ENCODE data around the gene TBCE. TPM values are rescaled to one million over a fixed set of nuclear protein-coding genes. Genes with fewer than 3 reads are reported as not detected.

Gene TBCE
- total and polyA plus RNA-seq, 9 of the 15 experiments (the other 6 are each of a cell fraction or from before 2014, with no cell fraction given), result 52.6 to 92.1 (median 82.1) TPM

GRCh38 chr1:235326719-235327558 lies 40.3 kb upstream of the TBCE start (continued):
- TF ChIP-seq, protein P1, sequence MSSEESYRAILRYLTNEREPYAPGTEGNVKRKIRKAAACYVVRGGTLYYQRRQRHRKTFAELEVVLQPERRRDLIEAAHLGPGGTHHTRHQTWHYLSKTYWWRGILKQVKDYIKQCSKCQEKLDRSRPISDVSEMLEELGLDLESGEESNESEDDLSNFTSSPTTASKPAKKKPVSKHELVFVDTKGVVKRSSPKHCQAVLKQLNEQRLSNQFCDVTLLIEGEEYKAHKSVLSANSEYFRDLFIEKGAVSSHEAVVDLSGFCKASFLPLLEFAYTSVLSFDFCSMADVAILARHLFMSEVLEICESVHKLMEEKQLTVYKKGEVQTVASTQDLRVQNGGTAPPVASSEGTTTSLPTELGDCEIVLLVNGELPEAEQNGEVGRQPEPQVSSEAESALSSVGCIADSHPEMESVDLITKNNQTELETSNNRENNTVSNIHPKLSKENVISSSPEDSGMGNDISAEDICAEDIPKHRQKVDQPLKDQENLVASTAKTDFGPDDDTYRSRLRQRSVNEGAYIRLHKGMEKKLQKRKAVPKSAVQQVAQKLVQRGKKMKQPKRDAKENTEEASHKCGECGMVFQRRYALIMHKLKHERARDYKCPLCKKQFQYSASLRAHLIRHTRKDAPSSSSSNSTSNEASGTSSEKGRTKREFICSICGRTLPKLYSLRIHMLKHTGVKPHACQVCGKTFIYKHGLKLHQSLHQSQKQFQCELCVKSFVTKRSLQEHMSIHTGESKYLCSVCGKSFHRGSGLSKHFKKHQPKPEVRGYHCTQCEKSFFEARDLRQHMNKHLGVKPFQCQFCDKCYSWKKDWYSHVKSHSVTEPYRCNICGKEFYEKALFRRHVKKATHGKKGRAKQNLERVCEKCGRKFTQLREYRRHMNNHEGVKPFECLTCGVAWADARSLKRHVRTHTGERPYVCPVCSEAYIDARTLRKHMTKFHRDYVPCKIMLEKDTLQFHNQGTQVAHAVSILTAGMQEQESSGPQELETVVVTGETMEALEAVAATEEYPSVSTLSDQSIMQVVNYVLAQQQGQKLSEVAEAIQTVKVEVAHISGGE (CRISPR knock-in tag; IDR thresholded peaks at IDR 0.05), result peak in 2 of 3 experiments; percentile 33 to 50; a peak in 2 of 6 replicates
- TF ChIP-seq NFRKB (IDR thresholded peaks at IDR 0.05; ENCODE audit: low read depth), result no peak
- peak; percentile 59 for TF ChIP-seq KDM5B (IDR thresholded peaks at IDR 0.05; ENCODE audit: insufficient replicate concordance, low read depth, low read length)
- TF ChIP-seq ATF7 (IDR thresholded peaks at IDR 0.05), result 0 out of 2 replicates have a peak, but pooled peaks have one; percentile 22
- TF ChIP-seq EGR1 (conservative IDR thresholded peaks at IDR 0.05), result peak; percentile 31; the same call in 1 of the 2 replicates
- peak; percentile 78; the same call in 1 of the 2 replicates for TF ChIP-seq ZBTB1 (CRISPR knock-in tag; IDR thresholded peaks at IDR 0.05; ENCODE audit: borderline replicate concordance, low read depth)
- TF ChIP-seq ATF1 (CRISPR knock-in tag; IDR thresholded peaks at IDR 0.05), result no peak
- 0 out of 2 replicates have a peak, but pooled peaks have one; percentile 17 for TF ChIP-seq ATF1 (tag; IDR thresholded peaks at IDR 0.05)
- TF ChIP-seq ELF4 (CRISPR knock-in tag; IDR thresholded peaks at IDR 0.05), result no peak
- TF ChIP-seq, protein P2, sequence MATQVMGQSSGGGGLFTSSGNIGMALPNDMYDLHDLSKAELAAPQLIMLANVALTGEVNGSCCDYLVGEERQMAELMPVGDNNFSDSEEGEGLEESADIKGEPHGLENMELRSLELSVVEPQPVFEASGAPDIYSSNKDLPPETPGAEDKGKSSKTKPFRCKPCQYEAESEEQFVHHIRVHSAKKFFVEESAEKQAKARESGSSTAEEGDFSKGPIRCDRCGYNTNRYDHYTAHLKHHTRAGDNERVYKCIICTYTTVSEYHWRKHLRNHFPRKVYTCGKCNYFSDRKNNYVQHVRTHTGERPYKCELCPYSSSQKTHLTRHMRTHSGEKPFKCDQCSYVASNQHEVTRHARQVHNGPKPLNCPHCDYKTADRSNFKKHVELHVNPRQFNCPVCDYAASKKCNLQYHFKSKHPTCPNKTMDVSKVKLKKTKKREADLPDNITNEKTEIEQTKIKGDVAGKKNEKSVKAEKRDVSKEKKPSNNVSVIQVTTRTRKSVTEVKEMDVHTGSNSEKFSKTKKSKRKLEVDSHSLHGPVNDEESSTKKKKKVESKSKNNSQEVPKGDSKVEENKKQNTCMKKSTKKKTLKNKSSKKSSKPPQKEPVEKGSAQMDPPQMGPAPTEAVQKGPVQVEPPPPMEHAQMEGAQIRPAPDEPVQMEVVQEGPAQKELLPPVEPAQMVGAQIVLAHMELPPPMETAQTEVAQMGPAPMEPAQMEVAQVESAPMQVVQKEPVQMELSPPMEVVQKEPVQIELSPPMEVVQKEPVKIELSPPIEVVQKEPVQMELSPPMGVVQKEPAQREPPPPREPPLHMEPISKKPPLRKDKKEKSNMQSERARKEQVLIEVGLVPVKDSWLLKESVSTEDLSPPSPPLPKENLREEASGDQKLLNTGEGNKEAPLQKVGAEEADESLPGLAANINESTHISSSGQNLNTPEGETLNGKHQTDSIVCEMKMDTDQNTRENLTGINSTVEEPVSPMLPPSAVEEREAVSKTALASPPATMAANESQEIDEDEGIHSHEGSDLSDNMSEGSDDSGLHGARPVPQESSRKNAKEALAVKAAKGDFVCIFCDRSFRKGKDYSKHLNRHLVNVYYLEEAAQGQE (IDR thresholded peaks at IDR 0.05; ENCODE audit: borderline replicate concordance), result 0 out of 2 replicates have a peak, but pooled peaks have one; percentile 1
- TF ChIP-seq, protein P2 (CRISPR knock-in tag; IDR thresholded peaks at IDR 0.05; ENCODE audit: low read depth), result no peak
- no peak for TF ChIP-seq CTBP1 (IDR thresholded peaks at IDR 0.05; ENCODE audit: borderline replicate concordance)
- TF ChIP-seq, protein P3, sequence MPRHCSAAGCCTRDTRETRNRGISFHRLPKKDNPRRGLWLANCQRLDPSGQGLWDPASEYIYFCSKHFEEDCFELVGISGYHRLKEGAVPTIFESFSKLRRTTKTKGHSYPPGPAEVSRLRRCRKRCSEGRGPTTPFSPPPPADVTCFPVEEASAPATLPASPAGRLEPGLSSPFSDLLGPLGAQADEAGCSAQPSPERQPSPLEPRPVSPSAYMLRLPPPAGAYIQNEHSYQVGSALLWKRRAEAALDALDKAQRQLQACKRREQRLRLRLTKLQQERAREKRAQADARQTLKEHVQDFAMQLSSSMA (CRISPR knock-in tag; IDR thresholded peaks at IDR 0.05), result 0 out of 2 replicates have a peak, but pooled peaks have one; percentile 32
- TF ChIP-seq RBBP5 (IDR thresholded peaks at IDR 0.05; ENCODE audit: borderline replicate concordance, insufficient read depth, low read length, poor library complexity, severe bottlenecking), result peak; percentile 97
